HG03342 (cell line): ENCODE results near the gene GSC2.
"Not testable (repeated sequence)": the region's sequence is repeated elsewhere in the genome, so short reads cannot be mapped to it uniquely, and the experiment has no call there.

Source experiments
- ATAC-seq: cut with Tn5 transposase; IDR thresholded peaks from one replicate; pipeline ENCODE4 v1.9.1; 2021; ENCODE audit warnings: mild to moderate bottlenecking, moderate library complexity; ENCODE audit not compliant: unreplicated experiment

GSC2 gene

DNA sequence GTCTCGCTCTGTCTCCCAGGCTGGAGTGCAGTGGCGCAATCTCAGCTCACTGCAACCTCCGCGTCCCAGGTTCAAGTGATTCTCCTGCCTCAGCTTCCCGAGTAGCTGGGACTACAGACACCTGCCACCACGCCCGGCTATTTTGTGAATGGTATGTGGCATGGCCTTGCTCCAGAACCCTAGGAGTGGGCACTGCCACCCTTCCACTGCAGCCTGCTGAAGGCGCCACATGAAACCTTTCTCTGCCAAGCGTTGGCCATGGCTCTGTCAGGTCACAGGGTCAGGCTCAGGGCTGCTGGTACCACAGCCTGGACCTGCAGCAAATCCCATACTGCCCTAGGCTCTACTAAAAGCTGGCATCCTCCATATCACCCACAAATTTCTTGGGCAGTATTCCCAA is 6.0 kb upstream of the GSC2 start:
- ATAC-seq: not testable (repeated sequence)

DNA sequence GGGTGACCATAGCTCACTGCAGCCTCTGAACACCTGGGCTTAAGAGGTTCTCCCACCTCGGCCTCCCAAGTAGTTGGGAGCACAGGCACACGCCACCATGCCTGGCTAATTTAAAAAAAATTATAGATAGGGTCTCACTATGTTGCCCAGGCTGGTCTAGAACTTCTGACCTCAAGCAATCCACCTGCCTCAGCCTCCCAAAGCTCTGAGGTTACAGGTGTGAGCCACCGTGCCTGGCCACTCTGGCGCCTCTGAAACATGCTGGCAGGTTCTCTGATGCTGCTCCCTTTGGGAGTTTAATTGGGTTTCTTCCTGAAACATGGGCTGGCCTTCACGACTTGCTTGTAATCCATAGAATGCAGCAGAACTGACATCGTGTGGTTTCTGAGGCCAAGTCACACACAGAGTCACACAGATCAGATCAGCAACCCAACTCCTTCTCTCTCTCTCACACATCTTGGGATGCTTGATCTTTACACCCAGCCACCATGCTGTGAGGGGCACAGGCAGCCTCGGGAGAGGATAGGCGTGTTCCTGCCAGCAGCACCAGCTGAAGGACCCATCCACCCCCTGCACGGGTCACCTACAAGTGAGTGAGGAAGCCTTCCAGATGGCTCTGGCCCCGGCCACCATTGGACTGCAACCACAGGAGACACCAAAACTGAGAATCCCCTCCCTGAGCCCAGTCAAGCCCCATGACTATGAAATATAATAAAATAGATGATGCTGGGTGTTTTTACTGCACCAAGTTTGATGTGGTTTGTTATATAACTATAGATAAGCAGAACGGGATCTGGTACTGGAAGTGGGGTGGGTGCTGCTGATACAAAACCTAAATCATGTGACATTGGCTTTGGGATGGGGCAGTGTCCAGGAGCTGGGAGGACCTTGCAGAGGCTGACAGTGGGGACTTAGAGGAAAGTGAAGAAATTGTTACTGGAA is 3.1 kb upstream of the GSC2 start:
- no peak for ATAC-seq

GRCh38 chr22:19151329-19152191 is 1.5 kb upstream of the GSC2 start:
- no peak for ATAC-seq

- no peak for ATAC-seq
Observed at GRCh38 chr22:19150482-19151328, 613 bp upstream of the GSC2 start.

GRCh38 chr22:19149047-19149883 is 827 bp downstream of the GSC2 start:
- ATAC-seq: no peak

DNA sequence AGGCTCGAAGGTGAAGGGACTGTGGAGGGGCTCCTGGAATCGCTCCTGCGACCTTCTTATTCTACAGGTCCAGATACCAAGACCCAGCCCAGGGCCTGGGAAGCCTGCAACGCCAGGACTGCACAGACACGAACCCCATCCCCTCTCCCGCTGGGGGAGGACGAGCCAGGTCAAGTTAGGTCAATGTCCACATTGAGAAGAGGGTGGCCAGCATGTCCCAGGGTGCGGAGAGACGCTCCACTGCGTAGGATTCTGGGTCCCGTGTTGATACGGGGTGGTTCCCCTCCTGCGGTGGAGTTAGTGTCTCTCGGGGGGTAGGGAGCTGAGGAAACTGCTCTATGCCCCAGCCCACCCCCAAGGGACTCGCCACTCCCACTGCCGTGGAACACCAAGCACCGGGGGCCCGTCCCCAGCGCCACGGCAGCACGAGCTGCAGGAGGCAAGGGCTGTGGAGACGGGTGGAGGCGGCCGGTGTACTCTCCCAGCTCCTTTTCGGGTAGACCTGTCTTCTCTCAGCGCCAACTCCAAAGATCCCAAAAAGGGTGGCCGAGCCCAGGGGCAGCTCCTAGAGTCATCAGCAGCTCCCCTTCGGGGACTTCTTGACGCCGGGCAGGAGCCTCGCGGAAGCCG is 1.6 kb downstream of the GSC2 start:
- ATAC-seq: no peak

DNA sequence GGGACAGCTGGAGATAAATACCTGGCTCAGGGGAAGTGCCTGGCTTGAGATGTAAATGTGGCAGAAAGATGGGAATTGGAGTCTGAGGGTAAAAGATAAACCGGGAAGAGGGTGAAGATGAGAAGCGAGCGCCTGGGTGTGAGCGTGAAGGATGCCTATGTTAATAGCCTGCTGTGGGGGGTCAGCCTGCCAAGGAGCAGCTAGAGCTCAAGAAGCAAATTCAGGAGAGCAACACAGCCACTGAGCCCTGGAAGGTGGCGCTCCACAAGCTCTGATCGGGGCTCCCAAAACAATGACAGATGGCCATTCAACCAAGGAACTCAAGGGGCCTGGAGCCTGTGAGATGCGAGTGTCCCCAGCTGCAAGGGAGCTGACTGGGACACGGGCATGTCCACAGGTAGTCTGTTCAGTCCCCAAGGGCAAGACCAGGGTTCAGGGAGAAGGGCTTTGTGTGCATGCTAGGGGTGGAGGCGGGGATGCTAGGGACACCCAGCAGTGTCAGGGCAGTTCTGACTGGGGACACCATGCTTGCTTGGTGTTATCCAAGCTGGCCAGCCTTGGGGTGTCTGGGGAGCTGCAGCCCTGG is 2.8 kb downstream of the GSC2 start:
- no peak for ATAC-seq

DNA sequence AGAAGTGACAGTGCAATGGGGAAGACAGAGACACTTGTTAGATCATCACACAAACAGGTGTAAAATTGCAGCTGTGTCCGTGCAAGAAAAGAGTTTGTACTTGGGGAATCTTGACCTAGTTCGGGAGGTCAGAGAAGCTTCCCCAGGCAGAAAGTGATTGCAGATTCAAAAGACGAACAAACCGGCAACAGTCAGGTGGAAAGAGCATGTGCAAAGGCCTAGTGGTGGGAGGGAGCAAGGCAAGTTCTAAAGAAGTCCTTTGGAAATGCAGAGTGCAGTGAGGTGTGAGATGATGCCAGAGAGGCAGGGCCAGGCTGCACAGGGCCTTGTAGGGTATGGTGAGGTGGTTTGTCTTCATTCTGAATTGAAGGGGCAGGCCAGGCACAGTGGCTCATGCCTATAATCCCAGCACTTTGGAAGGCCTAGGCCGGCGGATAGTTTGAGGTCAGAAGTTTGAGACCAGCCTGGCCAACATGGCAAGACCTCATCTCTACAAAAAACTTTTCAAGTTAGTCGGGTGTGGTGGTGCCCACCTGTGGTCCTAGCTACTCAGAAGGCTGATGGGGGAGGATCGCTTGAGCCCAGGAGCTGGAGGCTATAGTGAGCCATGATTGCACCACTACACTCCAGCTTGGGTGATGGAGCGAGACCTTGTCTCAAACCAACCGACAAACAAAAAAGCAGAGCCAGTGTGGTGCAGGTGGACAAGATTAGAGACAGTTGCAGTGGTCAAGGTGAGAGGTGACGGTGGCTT is 3.7 kb downstream of the GSC2 start:
- no peak for ATAC-seq

GRCh38 chr22:19143967-19144400 is 6.1 kb downstream of the GSC2 start:
- no peak for ATAC-seq

DNA sequence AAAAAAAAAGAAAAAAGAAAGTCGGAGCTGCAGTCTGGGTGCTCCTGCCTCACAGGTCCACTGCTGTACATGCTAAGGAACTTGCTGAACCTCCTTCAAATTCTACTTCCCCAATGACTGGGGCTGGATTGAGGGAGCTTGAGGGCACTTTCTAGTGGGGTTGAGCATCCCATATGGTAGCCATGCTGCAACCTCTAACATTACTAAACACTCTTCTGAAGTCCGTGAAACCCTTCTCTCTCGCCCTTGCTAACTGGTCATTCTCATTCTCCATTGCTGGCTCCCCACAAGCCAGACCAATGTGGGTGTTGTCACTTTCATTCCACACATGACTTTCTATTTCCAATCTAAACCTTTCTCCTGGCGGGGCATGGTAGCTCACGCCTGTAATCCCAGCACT is 6.9 kb downstream of the GSC2 start:
- ATAC-seq: no peak

- no peak for ATAC-seq
Observed at GRCh38 chr22:19142394-19142793, 7.7 kb downstream of the GSC2 start.

- ATAC-seq: no peak
Observed at GRCh38 chr22:19139974-19140373, 10.1 kb downstream of the GSC2 start.

- no peak for ATAC-seq
Observed at GRCh38 chr22:19139001-19139356, 11.1 kb downstream of the GSC2 start.

DNA sequence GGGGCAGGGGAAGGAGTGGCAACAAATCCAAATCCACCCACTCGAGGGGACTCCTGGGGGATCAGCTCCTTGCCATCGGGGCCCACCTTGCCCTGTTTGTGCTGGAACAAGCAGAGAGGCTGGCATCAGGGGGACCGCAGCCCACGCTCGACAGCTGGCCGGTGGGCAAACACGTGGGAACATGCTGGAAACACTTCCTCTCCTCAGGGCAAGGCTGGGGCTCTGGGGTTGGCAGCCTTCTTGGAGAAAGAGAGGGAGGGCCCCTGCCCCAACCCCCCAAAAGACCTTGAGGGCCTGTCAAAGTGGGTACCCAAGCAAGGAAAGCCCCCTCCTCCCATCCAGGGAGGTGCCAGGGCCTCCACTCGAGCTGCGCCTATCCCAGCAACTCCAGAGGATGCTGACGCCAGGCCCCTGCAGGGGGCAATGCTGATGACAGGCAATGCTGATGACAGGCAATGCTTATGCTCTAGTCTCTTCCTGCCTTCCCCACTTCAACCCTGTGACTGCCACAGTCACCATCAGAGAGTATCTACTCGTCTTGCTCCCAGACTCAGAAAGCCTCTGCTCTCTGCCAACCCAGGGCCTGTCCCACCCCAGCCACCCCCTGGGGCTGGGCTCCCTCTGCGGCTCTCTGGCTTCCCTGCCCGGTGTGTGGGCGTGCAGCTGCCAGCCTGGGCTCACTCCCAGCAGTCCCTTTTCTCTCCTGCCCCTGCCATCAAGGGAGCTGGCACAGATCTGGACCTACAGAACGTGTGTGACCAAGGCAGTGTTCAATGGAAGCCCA is 11.7 kb downstream of the GSC2 start:
- ATAC-seq: no peak

DNA sequence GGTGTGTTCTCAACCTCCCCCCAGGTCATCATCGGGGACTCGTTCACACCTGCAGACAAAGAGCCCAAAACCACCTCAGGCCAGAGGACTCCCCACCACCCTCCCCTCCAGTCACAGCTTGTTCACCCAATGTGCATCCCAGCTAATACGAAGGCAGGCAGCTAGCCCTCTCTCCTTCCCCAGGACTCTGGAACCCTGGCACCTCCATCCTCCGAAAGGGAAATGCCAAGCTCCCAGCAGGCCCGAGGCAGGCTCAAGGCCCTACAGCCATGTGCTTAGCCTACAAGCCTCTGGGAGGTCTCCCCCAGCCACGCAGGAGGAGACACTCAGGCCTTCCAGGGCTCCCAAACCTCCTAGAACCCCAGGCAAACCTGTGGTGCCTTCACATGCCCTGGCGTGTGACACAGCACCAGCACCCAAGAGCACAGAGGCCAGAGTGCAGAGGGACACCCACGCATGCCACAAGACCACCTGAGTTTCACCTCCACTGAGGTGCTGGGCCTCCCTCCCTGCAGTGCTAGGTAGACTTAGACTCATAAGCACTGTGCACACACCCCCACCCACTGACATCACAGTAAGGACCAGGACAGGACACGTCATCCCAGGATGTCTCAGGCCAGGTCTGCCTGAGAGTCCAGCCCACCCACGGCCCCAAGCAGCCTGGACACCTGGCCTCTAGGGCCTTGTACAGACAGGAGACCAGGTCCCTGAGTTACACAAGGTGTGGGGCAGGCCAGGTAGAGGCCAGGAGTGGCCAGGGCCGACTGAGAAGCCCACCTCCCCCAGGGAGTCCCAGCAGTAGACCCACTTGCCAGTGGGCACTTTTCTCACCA is 12.5 kb downstream of the GSC2 start:
- ATAC-seq: no peak

GRCh38 chr22:19136915-19137314 is 13.2 kb downstream of the GSC2 start:
- ATAC-seq: no peak

DNA sequence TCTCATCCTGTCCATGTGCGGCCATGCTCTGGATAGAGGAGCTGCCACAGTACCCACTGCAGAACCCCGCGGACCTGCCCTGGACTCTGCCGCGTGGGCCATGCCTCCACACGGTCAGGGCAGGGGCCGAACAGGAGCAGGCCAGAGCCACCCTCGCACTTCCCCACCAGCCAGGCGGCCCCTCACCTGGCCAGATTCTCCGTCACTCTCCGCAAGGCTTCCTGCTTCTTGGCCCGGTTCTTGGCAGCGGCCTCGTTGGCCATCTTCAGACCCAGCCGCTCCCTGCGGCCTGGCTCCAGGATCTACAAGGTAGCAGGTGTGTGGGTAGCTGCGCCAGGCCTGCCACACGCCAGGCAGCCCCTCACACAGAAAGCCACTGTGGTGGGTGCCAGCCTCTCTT is 15.2 kb downstream of the GSC2 start:
- no peak for ATAC-seq
